RWPE1 (cell line): Measurements from ENCODE around the gene SAMD11.
A peak's percentile ranks its signal among the peaks of the same experiment; 100 is the strongest.

Source experiments
- CTCF ChIA-PET: fragments of 350-600 bp; sonication (Branson Sonifier 250); formaldehyde crosslinking; extraction: SDS; loops from one replicate; lab custom pipeline; 2021; lab: Yijun Ruan, JAX
- POLR2A ChIA-PET: fragments of 400-600 bp; formaldehyde crosslinking; extraction: SDS; loops from one replicate; lab custom pipeline; 2020; ENCODE audit warnings: antibody characterized with exemption; ENCODE audit not compliant: low non-redundant PET; lab: Yijun Ruan, JAX
- DNase-seq: peaks from one replicate; pipeline ENCODE4 v3.0.0; 2012; ENCODE audit warnings: low spot score
- H3K27ac ChIP-seq: fragments of 450-650 bp; 2 replicates; pipeline ENCODE4 v1.5.1; 2017
- CTCF ChIP-seq: fragments of 450-650 bp; conservative IDR thresholded peaks from 2 replicates; pipeline ENCODE4 v1.5.1; 2017; ENCODE audit warnings: low read depth, mild to moderate bottlenecking

SAMD11 gene

GRCh38 chr1:933603-933940, 9.8 kb downstream of the SAMD11 start:
- POLR2A ChIA-PET = no interaction called here
- no peak for TF ChIP-seq CTCF
- DNase-seq = no peak
- CTCF ChIA-PET = interaction anchor here (0.6 kb wide), 1 partner anchor 29 kb away, joined by 3 read pairs; no protein-coding TSS in a partner anchor
- H3K27ac ChIP-seq = no peak overlapping the region

GRCh38 chr1:934991-935750, 11.4 kb downstream of the SAMD11 start:
- CTCF ChIA-PET = no interaction called here
- POLR2A ChIA-PET = no interaction called here
- no peak for TF ChIP-seq CTCF
- DNase-seq = no peak
- H3K27ac ChIP-seq = no peak overlapping the region

GRCh38 chr1:935751-936231, 12.1 kb downstream of the SAMD11 start:
- ChIA-PET CTCF (no interaction called here), POLR2A (no interaction called here)
- no peak for DNase-seq
- TF ChIP-seq CTCF = no peak
- H3K27ac ChIP-seq = no peak overlapping the region

GRCh38 chr1:936348-937264, 12.9 kb downstream of the SAMD11 start:
- POLR2A ChIA-PET = no interaction called here
- CTCF ChIA-PET = interaction anchor here (2.4 kb wide), 1 partner anchor 31 kb away, joined by 53 read pairs; no protein-coding TSS in a partner anchor
- no peak overlapping the region for H3K27ac ChIP-seq
- DNase-seq = no peak
- TF ChIP-seq CTCF = no peak

GRCh38 chr1:937521-937920, 13.8 kb downstream of the SAMD11 start:
- no peak for TF ChIP-seq CTCF
- no peak for DNase-seq
- CTCF ChIA-PET = interaction anchor here (0.6 to 2.5 kb wide), 11 partner anchors 9 to 61 kb away, joined by 3 to 53 read pairs (median 6); partner anchors contain the start of genes NOC2L and SAMD11
- H3K27ac ChIP-seq = no peak overlapping the region
- POLR2A ChIA-PET = interaction anchor here (1.0 kb wide), 1 partner anchor 26 kb away, joined by 4 read pairs; no protein-coding TSS in a partner anchor

- no peak overlapping the region for H3K27ac ChIP-seq
- POLR2A ChIA-PET = interaction anchor here (0.6 to 1.0 kb wide), 2 partner anchors 27 to 34 kb away, joined by 3 to 4 read pairs; no protein-coding TSS in a partner anchor
- DNase-seq = peak; percentile 49
- CTCF ChIA-PET = interaction anchor here (0.5 to 2.5 kb wide), 13 partner anchors 10 to 69 kb away, joined by 3 to 53 read pairs (median 6); partner anchors contain the start of genes NOC2L and SAMD11
- TF ChIP-seq CTCF = peak; percentile 71
Observed at GRCh38 chr1:938088-938683, 14.5 kb downstream of the SAMD11 start.
